ENCODE measurements around the gene MRPL50. TPM values are rescaled to one million over a fixed set of nuclear protein-coding genes. Genes with fewer than 3 reads are reported as not detected.

The MRPL50 gene
- total and polyA plus RNA-seq, 12 donors = 9.0 to 20.6 (median 16.5) TPM

GRCh38 chr9:101418518-101419430 lies 20.4 kb upstream of the MRPL50 start:
- peaks cover 0 to 58% (median 16%) of the 10 kb centered on the region in 11 donors for H3K9me3 ChIP-seq

GRCh38 chr9:101417977-101418376 lies 19.6 kb upstream of the MRPL50 start:
- Histone ChIP-seq H3K27ac (no peak overlapping the region), H3K9me3 (peaks cover 0 to 66% (median 23%) of the 10 kb centered on the region in 11 donors), H3K4me1 (peaks cover 0 to 15% (median 0%) of the 10 kb centered on the region in 9 donors), H3K27me3 (no peaks in the 10 kb centered on the region), H3K36me3 (peaks cover 0 to 22% (median 0%) of the 10 kb centered on the region in 9 donors), H3K4me3 (no peak overlapping the region)
- no peak for TF ChIP-seq CTCF (IDR thresholded peaks at IDR 0.05)
- intact Hi-C loops (cut with DNase I) = no loop called here
- ATAC-seq (no peak), DNase-seq (no peak)

More at GRCh38 chr9:101418518-101419430, 20.4 kb upstream of the MRPL50 start:
- Histone ChIP-seq H3K4me3 (no peak overlapping the region), H3K36me3 (peaks cover 0 to 16% (median 0%) of the 10 kb centered on the region in 9 donors), H3K27ac (peak overlapping the region in 2 of 10 donors; percentile 2 to 13), H3K27me3 (no peaks in the 10 kb centered on the region), H3K4me1 (peaks cover 0 to 15% (median 0%) of the 10 kb centered on the region in 9 donors)
- ATAC-seq (peak in 2 of 8 donors; percentile 14 to 24), DNase-seq (no peak)
- intact Hi-C loops (cut with DNase I) = no loop called here
- no peak for TF ChIP-seq CTCF (IDR thresholded peaks at IDR 0.05)
- 53 to 58% methylated on average over 7 of the region's 7 CpGs for WGBS, 2 donors

GRCh38 chr9:101417389-101417788 lies 19.0 kb upstream of the MRPL50 start:
- no peaks in the 10 kb centered on the region for H3K27me3 ChIP-seq
- intact Hi-C loops (cut with DNase I) = no loop called here
- H3K4me1 ChIP-seq = peaks cover 0 to 15% (median 0%) of the 10 kb centered on the region in 9 donors
- H3K4me3 ChIP-seq = no peak overlapping the region
- peaks cover 0 to 28% (median 0%) of the 10 kb centered on the region in 9 donors for H3K36me3 ChIP-seq
- DNase-seq = no peak
- no peak for ATAC-seq
- TF ChIP-seq CTCF (IDR thresholded peaks at IDR 0.05) = no peak
- H3K27ac ChIP-seq = no peak overlapping the region
- H3K9me3 ChIP-seq = peaks cover 0 to 72% (median 26%) of the 10 kb centered on the region in 11 donors

DNA sequence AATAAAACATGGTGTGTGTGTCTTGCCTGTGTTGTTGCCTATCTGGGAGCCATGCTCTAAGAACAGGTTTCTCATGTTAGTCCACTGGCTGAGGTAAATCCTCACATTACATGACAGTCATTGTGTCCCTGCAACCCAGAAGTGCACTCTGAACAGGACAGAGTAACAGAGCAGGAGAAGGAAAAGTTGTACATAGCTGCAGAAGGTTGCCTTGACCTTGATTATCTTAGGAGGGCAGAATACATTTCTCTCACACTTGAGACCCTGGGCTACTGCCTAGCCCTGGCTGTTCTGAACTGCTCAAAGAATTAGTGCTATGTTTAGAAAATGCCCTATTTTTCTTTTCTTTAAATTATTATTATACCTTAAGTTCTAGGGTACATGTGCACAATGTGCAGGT lies 17.2 kb upstream of the MRPL50 start:
- ATAC-seq = peak in 1 of 8 donors; percentile 9
- no peak for TF ChIP-seq CTCF (IDR thresholded peaks at IDR 0.05)

More for the DNA sequence above, 17.2 kb upstream of the MRPL50 start:
- H3K27ac ChIP-seq = no peak overlapping the region
- no peaks in the 10 kb centered on the region for H3K27me3 ChIP-seq
- H3K9me3 ChIP-seq = peaks cover 0 to 90% (median 41%) of the 10 kb centered on the region in 11 donors
- no peak overlapping the region for H3K4me3 ChIP-seq
- H3K4me1 ChIP-seq = peaks cover 0 to 15% (median 0%) of the 10 kb centered on the region in 9 donors
- DNase-seq = no peak
- intact Hi-C loops (cut with DNase I) = no loop called here
- peaks cover 0 to 40% (median 0%) of the 10 kb centered on the region in 9 donors for H3K36me3 ChIP-seq
